HG02970 (cell line): ENCODE measurements around the gene UBE2D4.

Experiments used
- ATAC-seq: cut with Tn5 transposase; IDR thresholded peaks from one replicate; pipeline ENCODE4 v1.9.1; 2021; ENCODE audit warnings: mild to moderate bottlenecking, moderate library complexity, moderate number of reproducible peaks; ENCODE audit not compliant: unreplicated experiment, low FRiP score

UBE2D4 gene

GRCh38 chr7:43906331-43907010 is 19.8 kb upstream of the UBE2D4 start, which contains the start of gene URGCP:
Gene URGCP, minus strand, starts transcription at chr7:43906596. Its CDS starts 21 bp downstream, at chr7:43906575.
- peak; percentile 75 for ATAC-seq

GRCh38 chr7:43914795-43915194 is 11.4 kb upstream of the UBE2D4 start:
- no peak for ATAC-seq

GRCh38 chr7:43915907-43916306 is 10.3 kb upstream of the UBE2D4 start:
- no peak for ATAC-seq

- ATAC-seq, result no peak
Observed at GRCh38 chr7:43921423-43921822, 4.8 kb upstream of the UBE2D4 start.

GRCh38 chr7:43922726-43923125 is 3.5 kb upstream of the UBE2D4 start:
- ATAC-seq, result no peak

- ATAC-seq, result no peak
Observed at GRCh38 chr7:43926798-43927123, 525 bp downstream of the UBE2D4 start.

GRCh38 chr7:43927810-43928209 is 1.6 kb downstream of the UBE2D4 start:
- no peak for ATAC-seq

GRCh38 chr7:43929529-43930457 is 3.6 kb downstream of the UBE2D4 start:
- no peak for ATAC-seq

- ATAC-seq, result no peak
Observed at GRCh38 chr7:43931346-43931745, 5.1 kb downstream of the UBE2D4 start.

GRCh38 chr7:43933902-43934560 is 7.8 kb downstream of the UBE2D4 start:
- ATAC-seq, result no peak

- no peak for ATAC-seq
Observed at GRCh38 chr7:43937444-43937843, 11.2 kb downstream of the UBE2D4 start.

GRCh38 chr7:43938892-43939482 is 12.8 kb downstream of the UBE2D4 start:
- no peak for ATAC-seq

GRCh38 chr7:43942250-43942649 is 16.0 kb downstream of the UBE2D4 start:
- ATAC-seq, result no peak

- ATAC-seq, result no peak
Observed at GRCh38 chr7:43942997-43943396, 16.8 kb downstream of the UBE2D4 start.

GRCh38 chr7:43943417-43944187 is 17.4 kb downstream of the UBE2D4 start:
- no peak for ATAC-seq

- ATAC-seq, result no peak
Observed at GRCh38 chr7:43944286-43944685, 18.1 kb downstream of the UBE2D4 start.

GRCh38 chr7:43952028-43952427 is 25.8 kb downstream of the UBE2D4 start:
- no peak for ATAC-seq

- no peak for ATAC-seq
Observed at GRCh38 chr7:43953071-43953470, 26.8 kb downstream of the UBE2D4 start.

- no peak for ATAC-seq
Observed at GRCh38 chr7:43954524-43955228, 28.4 kb downstream of the UBE2D4 start.
